LNCAP (cell line): ENCODE measurements around the gene OR51B2.
A peak's percentile ranks its signal among the peaks of the same experiment; 100 is the strongest.

ENCODE experiments used
- TF ChIP-seq, protein P1 (sequence below): fragments of 450-650 bp; IDR thresholded peaks from 2 replicates; pipeline ENCODE4 v1.5.1; 2017; ENCODE audit warnings: mild to moderate bottlenecking

Gene OR51B2

DNA sequence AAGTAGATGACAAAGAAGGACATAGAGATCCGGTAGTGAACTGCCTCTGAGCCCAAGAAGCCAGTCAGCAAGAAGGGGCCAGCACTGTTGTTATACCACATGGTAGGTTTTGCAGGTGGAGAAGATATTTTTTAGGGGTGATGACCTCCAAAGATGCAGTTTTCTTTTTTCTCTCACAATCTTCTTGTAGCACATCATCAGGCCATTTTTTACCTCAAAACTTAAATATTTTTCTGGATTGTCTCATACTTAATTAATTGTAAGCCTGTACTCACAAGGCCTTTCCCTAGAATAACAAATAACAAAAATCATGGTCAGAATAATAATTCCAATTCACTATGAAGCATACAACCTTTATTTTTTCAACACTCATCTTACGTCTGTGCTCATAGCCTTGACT lies 22.3 kb downstream of the OR51B2 start, which contains the start of gene OR51B4:
OR51B4 (minus strand) TSS at position 101 of the 400 bp plus-strand sequence; CDS start at position 101, 0 bp downstream.
- TF ChIP-seq, protein P1, sequence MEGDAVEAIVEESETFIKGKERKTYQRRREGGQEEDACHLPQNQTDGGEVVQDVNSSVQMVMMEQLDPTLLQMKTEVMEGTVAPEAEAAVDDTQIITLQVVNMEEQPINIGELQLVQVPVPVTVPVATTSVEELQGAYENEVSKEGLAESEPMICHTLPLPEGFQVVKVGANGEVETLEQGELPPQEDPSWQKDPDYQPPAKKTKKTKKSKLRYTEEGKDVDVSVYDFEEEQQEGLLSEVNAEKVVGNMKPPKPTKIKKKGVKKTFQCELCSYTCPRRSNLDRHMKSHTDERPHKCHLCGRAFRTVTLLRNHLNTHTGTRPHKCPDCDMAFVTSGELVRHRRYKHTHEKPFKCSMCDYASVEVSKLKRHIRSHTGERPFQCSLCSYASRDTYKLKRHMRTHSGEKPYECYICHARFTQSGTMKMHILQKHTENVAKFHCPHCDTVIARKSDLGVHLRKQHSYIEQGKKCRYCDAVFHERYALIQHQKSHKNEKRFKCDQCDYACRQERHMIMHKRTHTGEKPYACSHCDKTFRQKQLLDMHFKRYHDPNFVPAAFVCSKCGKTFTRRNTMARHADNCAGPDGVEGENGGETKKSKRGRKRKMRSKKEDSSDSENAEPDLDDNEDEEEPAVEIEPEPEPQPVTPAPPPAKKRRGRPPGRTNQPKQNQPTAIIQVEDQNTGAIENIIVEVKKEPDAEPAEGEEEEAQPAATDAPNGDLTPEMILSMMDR = no peak

DNA sequence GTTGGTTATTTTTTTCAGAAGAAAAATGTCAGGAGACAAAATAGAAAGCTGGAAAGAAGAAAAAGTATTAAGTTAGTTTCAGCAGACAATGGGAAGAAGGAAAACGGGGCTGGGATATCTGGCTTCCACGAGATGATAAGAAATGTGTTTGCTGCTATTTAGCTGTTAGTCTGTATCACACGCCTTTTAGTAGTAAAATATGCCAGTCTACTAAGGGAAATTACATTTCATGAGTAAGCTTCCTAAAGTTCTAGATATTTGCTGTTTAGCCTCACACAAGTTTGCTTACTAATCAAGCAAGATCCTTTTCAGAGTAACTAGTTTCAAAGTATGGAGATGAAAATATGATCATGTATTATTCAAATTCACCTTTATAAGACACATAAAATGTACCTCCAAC lies 23.8 kb downstream of the OR51B2 start:
- TF ChIP-seq, protein P1 = no peak

DNA sequence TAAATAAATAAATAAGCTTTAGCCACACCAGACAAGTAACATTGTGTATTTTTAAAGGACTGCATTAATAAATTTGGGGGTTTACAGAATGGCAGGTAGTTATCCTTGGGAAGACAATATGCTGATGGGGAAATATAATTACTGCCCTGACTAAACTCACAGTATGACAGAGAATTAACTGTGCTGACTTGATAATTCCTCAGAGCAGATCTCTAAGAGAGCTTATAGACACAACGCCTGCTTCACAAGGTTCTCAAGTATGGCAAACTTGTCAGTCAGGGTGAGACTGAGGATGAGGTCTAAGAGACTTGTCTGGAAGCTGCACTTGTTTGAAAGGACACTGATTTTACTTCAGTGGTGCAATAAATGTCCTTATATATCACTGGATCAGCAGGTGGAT lies 25.6 kb downstream of the OR51B2 start:
- TF ChIP-seq, protein P1 = no peak

DNA sequence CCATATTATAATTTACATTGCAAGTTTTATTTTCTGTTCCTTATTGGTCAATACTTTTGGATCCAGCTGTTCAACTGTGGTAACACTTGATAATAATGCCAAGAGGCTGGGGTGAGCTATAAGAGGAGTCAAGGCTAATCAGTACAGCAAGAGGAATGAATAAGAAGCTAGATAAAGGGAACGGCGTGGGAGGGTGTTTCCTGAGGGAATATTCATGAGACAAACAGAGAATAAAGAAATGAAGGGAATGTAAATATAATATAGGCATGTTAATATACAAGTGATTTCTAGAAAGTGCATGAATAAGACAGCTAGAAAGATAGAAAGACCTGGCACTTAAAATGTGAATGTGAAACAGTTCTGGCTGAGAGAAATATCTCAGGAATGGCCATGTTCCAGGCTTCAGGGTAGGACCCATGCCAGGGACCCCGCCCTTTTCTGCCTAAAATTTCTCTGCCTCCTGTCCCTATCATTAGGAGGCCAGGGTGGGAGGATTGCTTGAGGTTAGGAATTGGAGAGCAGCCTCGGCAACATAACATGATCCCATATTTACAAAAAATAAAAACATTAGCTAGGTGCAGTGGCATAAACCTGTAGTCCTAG lies 26.3 kb downstream of the OR51B2 start:
- TF ChIP-seq, protein P1 = no peak

DNA sequence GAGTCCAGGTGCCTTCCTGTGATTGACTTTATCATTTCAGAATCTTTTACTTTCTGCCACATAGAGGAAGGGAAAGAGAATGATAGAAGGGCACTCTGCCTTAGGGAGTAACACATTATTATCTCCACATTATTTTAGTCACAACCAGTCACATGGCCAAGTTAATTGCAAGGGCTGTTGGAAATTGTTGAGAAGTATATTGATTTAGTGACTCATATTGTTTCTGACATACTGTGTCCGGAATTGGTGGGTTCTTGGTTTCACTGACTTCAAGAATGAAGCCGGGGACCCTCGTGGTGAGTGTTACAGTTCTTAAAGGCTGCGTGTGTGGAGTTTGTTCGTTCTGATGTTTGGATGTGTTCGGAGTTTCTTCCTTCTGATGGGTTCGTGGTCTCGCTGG lies 31.1 kb downstream of the OR51B2 start:
- TF ChIP-seq, protein P1 = no peak

DNA sequence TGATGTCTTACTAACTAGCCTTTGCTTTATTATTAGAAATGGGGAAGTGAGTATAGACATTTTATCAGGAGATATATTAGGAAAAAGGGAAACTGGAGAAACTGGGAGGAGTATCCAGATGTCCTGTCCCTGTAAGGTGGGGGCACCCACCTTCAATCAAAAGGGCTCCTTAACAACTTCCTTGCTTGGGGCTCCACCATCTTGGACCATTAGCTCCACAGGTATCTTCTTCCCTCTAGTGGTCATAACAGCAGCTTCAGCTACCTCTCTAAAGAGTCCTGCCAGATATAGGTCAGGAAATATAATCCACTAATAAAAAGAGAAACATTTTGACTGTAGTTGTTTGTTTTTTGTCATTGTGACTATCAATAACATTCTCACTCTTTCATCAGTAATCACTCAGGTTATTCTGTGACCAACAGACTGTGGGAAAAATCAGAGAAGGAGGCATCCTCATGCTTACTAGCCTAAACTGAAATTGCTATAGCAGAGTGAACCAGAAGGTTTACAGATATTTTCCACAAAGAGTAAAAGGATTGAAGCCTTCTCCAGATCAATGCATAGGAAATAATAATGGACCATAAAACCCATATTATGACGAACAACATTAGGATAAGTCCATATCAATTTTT lies 32.8 kb downstream of the OR51B2 start:
- TF ChIP-seq, protein P1 = peak; percentile 87

DNA sequence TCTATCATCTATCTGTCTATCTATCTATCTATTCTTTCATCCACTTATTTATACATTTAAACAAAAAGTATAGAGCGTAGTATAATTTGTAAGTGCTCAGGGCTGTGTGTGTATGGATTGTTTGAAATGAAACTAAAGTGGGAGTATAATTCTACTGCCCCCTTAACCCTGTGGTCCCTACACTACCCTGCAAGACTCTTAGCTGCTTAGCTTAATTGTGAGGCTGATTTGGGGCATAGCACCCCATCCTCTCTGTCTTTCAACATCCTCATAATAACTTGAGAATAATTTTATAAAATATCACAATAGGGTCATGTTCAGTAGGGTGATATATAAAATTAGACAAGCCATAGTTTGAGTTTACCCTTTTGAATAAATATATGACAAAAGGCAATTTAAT lies 34.0 kb downstream of the OR51B2 start:
- TF ChIP-seq, protein P1 = no peak
